NB4 (cell line): Measurements from ENCODE around the gene PHACTR1.

Experiments
- DNase-seq: peaks from one replicate; pipeline ENCODE4 v3.0.0; 2010; ENCODE audit warnings: low read depth
- H3K4me3 ChIP-seq: one replicate; pipeline ENCODE4 v1.5.1; 2011; ENCODE audit warnings: mild to moderate bottlenecking, low read depth, low read length, moderate library complexity
- MYC ChIP-seq: IDR thresholded peaks from 2 replicates; pipeline ENCODE4 v1.6.1; 2011; ENCODE audit warnings: low read depth, low read length
- POLR2A ChIP-seq: IDR thresholded peaks from 2 replicates; pipeline ENCODE4 v1.6.1; 2011; ENCODE audit warnings: mild to moderate bottlenecking; ENCODE audit not compliant: insufficient read length; ENCODE audit errors: extremely low read depth
- TF ChIP-seq, protein P1 (sequence below): IDR thresholded peaks from 2 replicates; pipeline ENCODE4 v1.6.1; 2011; ENCODE audit warnings: low read depth, low read length
- TF ChIP-seq, protein P2 (sequence below): IDR thresholded peaks from one replicate; pipeline ENCODE4 v1.5.1; 2012; ENCODE audit warnings: low read depth, low read length

The PHACTR1 gene

DNA sequence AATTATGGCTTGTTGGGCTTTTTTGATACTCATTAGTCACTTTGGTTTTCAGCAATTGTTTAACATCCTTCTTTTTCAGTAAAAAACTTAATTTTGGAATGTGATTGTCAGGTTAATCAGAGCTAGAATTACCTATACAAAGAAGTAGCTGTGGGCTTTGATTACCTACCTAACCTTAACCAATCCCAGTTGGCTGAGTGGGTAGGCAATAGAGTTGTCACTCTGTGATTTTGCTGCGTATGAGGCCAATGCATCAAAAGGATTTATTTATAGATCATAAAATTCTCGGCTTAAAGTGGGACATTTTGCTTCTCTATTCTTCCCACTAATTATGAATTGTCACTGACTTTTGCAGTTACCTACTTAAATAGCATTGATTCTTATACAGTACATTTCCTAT is 111.4 kb downstream of the PHACTR1 start:
- DNase-seq: no peak
- TF ChIP-seq POLR2A: no peak
- TF ChIP-seq, protein P1, sequence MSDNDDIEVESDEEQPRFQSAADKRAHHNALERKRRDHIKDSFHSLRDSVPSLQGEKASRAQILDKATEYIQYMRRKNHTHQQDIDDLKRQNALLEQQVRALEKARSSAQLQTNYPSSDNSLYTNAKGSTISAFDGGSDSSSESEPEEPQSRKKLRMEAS: no peak
- TF ChIP-seq MYC: no peak
- TF ChIP-seq, protein P2, sequence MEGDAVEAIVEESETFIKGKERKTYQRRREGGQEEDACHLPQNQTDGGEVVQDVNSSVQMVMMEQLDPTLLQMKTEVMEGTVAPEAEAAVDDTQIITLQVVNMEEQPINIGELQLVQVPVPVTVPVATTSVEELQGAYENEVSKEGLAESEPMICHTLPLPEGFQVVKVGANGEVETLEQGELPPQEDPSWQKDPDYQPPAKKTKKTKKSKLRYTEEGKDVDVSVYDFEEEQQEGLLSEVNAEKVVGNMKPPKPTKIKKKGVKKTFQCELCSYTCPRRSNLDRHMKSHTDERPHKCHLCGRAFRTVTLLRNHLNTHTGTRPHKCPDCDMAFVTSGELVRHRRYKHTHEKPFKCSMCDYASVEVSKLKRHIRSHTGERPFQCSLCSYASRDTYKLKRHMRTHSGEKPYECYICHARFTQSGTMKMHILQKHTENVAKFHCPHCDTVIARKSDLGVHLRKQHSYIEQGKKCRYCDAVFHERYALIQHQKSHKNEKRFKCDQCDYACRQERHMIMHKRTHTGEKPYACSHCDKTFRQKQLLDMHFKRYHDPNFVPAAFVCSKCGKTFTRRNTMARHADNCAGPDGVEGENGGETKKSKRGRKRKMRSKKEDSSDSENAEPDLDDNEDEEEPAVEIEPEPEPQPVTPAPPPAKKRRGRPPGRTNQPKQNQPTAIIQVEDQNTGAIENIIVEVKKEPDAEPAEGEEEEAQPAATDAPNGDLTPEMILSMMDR: no peak
- no peak overlapping the region for H3K4me3 ChIP-seq

DNA sequence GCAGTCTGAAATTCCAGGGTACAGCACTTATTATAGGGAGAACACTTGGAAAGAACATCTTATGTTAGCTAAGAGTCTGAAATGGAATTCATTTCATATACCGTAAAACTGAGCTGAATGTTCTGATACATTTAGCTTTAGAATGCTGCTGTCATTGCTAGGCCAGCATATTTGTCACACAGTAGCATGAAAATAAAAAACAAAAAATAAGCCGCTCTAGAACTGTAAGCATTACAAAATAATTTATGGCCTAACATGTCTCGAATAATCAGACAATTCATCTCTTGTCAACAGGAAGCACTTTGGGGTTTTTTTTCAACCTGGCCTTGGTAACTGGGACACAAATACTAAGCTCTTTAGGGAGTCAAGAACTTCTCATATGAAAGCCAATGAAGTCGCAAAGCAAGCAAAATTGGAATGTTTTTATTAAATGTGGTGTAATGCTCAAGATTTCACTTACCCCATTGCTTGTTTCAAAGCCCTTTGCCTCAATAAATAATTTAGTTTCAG is 115.7 kb downstream of the PHACTR1 start:
- no peak overlapping the region for H3K4me3 ChIP-seq
- TF ChIP-seq POLR2A (no peak), MYC (no peak)
- TF ChIP-seq, protein P1: no peak
- TF ChIP-seq, protein P2: no peak
- DNase-seq: no peak

DNA sequence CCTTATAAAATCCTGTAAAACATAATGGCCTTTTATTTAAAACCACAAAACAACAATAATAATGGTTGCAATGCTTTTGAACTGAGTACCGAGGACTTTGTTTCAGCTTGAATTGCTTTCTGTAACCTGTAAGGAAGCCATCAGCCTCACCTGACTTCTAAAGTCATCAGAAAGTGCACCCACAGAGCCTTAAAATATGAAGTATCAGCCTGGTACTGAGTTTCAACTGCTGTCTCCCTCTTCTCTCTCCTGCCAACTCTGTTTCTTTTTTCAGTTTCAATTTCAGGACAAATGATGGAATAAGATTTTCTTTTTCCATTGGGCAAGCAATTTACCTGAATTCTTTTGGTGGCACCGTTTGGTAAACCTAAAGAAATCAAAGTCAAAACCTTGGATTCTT is 119.4 kb downstream of the PHACTR1 start:
- TF ChIP-seq, protein P2: no peak
- TF ChIP-seq, protein P1: no peak
- TF ChIP-seq MYC (no peak), POLR2A (no peak)
- no peak for DNase-seq
- no peak overlapping the region for H3K4me3 ChIP-seq

DNA sequence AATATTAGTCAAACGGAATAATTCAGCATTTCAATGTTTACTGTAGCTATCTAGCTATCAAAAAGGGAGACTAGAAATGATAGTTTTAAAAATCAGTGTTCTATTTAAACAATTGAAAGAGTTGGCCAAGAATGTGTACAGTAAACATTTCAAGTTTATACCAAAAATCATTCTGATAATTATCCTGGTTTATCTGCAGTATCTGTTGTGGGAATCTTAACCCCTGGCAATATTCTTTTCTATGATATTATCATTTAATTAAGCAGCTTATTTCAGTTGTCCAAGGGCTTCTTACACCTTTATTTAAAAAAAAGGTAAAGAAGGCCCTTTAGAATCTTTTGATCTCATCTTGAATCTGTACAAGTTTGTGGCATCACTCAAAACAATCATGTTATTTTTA is 125.1 kb downstream of the PHACTR1 start:
- TF ChIP-seq, protein P2: no peak
- TF ChIP-seq MYC (no peak), POLR2A (no peak)
- TF ChIP-seq, protein P1: no peak
- no peak for DNase-seq
- H3K4me3 ChIP-seq: no peak overlapping the region

DNA sequence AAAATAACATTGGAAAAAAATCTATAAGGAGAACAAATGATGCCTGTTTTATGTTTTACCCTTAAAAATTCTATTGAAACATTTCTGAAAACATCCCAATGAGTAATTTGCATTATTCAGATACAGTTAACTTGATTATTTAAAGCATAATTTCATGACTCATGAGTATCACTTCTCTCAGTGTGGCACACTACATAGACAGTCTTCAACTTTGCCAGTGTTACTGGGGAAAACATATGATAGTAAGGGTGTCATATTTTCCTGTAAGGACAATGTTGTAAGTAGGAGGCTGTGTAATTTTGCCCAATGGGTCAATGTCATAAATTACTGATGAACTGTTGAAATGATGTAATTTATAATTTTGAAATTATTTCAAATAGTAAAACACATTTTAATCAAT is 125.5 kb downstream of the PHACTR1 start:
- no peak for DNase-seq
- TF ChIP-seq MYC: no peak
- TF ChIP-seq, protein P2: no peak
- TF ChIP-seq, protein P1: no peak
- TF ChIP-seq POLR2A: no peak
- H3K4me3 ChIP-seq: no peak overlapping the region

DNA sequence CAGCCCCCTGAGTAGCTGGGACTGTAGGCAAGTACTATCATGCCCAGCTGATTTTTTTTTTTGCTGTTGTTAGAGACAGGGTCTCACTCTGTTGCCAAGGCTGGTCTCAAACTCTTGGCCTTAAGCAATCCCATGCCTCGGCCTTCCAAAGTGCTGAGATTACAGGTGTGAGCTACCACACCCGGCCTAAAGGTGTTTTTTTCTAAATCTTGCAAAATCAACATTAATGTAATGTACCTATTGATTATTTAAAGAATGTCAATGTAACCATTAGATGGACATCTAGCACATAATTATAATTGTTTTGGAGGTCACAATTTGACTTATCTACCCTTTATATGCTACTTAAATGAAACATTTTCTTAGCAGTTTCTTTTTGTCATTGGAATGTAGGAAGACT is 126.1 kb downstream of the PHACTR1 start:
- no peak for TF ChIP-seq POLR2A
- TF ChIP-seq, protein P1: no peak
- TF ChIP-seq MYC: no peak
- TF ChIP-seq, protein P2: no peak
- no peak for DNase-seq
- no peak overlapping the region for H3K4me3 ChIP-seq
